ENCODE results near the gene ELF3.

ELF3 gene

GRCh38 chr1:202015662-202015937, 5.2 kb downstream of the ELF3 start:
- TF ChIP-seq GATA2 (IDR thresholded peaks at IDR 0.05; ENCODE audit: low read depth, low read length) = no peak
- no peak for TF ChIP-seq GATA3 (IDR thresholded peaks at IDR 0.05; ENCODE audit: low read depth, low read length)

GRCh38 chr1:202016022-202016810, 5.8 kb downstream of the ELF3 start:
- TF ChIP-seq GATA2 (IDR thresholded peaks at IDR 0.05; ENCODE audit: low read depth, low read length) = no peak
- TF ChIP-seq GATA3 (IDR thresholded peaks at IDR 0.05; ENCODE audit: low read depth, low read length) = no peak

GRCh38 chr1:202016811-202017748, 6.7 kb downstream of the ELF3 start:
- TF ChIP-seq GATA2 (IDR thresholded peaks at IDR 0.05; ENCODE audit: low read depth, low read length) (no peak), GATA3 (IDR thresholded peaks at IDR 0.05; ENCODE audit: low read depth, low read length) (no peak)

GRCh38 chr1:202017749-202018467, 7.5 kb downstream of the ELF3 start:
- TF ChIP-seq GATA3 (IDR thresholded peaks at IDR 0.05; ENCODE audit: low read depth, low read length) = no peak
- TF ChIP-seq GATA2 (IDR thresholded peaks at IDR 0.05; ENCODE audit: low read depth, low read length) = no peak

GRCh38 chr1:202018468-202019234, 8.3 kb downstream of the ELF3 start:
- TF ChIP-seq GATA3 (IDR thresholded peaks at IDR 0.05; ENCODE audit: low read depth, low read length) (no peak), GATA2 (IDR thresholded peaks at IDR 0.05; ENCODE audit: low read depth, low read length) (no peak)

GRCh38 chr1:202023001-202023433, 12.6 kb downstream of the ELF3 start:
- TF ChIP-seq GATA3 (IDR thresholded peaks at IDR 0.05; ENCODE audit: low read depth, low read length) = no peak
- TF ChIP-seq GATA2 (IDR thresholded peaks at IDR 0.05; ENCODE audit: low read depth, low read length) = no peak

GRCh38 chr1:202029171-202029665, 18.8 kb downstream of the ELF3 start:
- no peak for TF ChIP-seq GATA3 (IDR thresholded peaks at IDR 0.05; ENCODE audit: low read depth, low read length)
- TF ChIP-seq GATA2 (IDR thresholded peaks at IDR 0.05; ENCODE audit: low read depth, low read length) = no peak

- no peak for TF ChIP-seq GATA2 (IDR thresholded peaks at IDR 0.05; ENCODE audit: low read depth, low read length)
- TF ChIP-seq GATA3 (IDR thresholded peaks at IDR 0.05; ENCODE audit: low read depth, low read length) = no peak
Observed at GRCh38 chr1:202029727-202030126, 19.3 kb downstream of the ELF3 start.

GRCh38 chr1:202031796-202032195, 21.4 kb downstream of the ELF3 start:
- TF ChIP-seq GATA3 (IDR thresholded peaks at IDR 0.05; ENCODE audit: low read depth, low read length) (no peak), GATA2 (IDR thresholded peaks at IDR 0.05; ENCODE audit: low read depth, low read length) (no peak)

GRCh38 chr1:202034149-202034682, 23.8 kb downstream of the ELF3 start:
- TF ChIP-seq GATA2 (IDR thresholded peaks at IDR 0.05; ENCODE audit: low read depth, low read length) = no peak
- no peak for TF ChIP-seq GATA3 (IDR thresholded peaks at IDR 0.05; ENCODE audit: low read depth, low read length)

- TF ChIP-seq GATA3 (IDR thresholded peaks at IDR 0.05; ENCODE audit: low read depth, low read length) (no peak), GATA2 (IDR thresholded peaks at IDR 0.05; ENCODE audit: low read depth, low read length) (no peak)
Observed at GRCh38 chr1:202034683-202035462, 24.5 kb downstream of the ELF3 start.

- no peak for TF ChIP-seq GATA3 (IDR thresholded peaks at IDR 0.05; ENCODE audit: low read depth, low read length)
- no peak for TF ChIP-seq GATA2 (IDR thresholded peaks at IDR 0.05; ENCODE audit: low read depth, low read length)
Observed at GRCh38 chr1:202036595-202037387, 26.4 kb downstream of the ELF3 start.

All from SH-SY5Y (cell line).